GM21528 (cell line): ENCODE measurements around the gene D2HGDH.
"Not testable (repeated sequence)": the region's sequence is repeated elsewhere in the genome, so short reads cannot be mapped to it uniquely, and the experiment has no call there.

Experiments used
- ATAC-seq: cut with Tn5 transposase; IDR thresholded peaks from one replicate; pipeline ENCODE4 v1.9.1; 2021; ENCODE audit warnings: mild to moderate bottlenecking, moderate library complexity; ENCODE audit not compliant: unreplicated experiment, low FRiP score

Gene D2HGDH

GRCh38 chr2:241782053-241782452, 47.6 kb downstream of the D2HGDH start:
- ATAC-seq, result not testable (repeated sequence)

- no peak for ATAC-seq
Measured at GRCh38 chr2:241788135-241788534, 53.7 kb downstream of the D2HGDH start.

DNA sequence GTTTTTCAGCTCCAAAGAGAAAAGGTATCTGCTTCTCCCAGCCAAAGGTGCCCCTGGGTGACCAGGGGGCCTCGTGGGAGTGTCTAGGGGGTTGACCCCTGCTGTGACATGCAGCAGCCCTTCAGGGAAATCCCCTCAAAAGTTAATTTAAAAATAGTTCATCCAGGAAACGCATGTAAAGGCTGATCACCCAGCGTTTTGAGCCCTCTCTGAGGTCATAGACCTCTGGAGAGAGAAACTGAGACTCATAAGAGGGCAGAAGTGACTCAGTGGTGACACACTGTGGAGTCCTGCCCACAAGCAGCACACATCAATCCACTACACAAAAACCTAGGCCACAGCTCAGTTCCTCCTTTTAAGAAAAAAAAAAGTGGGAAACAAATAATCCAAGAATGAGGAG, 54.1 kb downstream of the D2HGDH start:
- ATAC-seq, result no peak

DNA sequence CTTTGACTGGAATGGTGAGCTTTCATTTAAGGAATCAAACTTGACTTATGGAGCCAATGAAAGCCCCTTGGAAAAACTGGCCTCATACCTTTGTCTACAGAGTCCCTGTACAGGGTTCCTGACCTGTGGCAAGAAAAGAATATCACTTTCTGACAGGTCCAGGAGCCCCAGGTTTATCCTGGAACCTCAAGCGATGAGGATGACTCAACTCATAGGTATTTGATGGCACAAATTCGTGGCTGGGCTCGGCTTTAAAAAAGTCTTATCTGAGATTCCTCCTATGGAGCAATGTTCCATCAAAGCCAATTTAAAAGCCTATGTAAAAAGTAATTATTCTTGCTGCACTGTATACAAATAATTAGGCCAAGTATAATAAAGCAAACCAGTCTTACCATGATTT, 57.0 kb downstream of the D2HGDH start:
- ATAC-seq, result not testable (repeated sequence)

- ATAC-seq, result no peak
Measured at GRCh38 chr2:241793385-241793784, 59.0 kb downstream of the D2HGDH start.

DNA sequence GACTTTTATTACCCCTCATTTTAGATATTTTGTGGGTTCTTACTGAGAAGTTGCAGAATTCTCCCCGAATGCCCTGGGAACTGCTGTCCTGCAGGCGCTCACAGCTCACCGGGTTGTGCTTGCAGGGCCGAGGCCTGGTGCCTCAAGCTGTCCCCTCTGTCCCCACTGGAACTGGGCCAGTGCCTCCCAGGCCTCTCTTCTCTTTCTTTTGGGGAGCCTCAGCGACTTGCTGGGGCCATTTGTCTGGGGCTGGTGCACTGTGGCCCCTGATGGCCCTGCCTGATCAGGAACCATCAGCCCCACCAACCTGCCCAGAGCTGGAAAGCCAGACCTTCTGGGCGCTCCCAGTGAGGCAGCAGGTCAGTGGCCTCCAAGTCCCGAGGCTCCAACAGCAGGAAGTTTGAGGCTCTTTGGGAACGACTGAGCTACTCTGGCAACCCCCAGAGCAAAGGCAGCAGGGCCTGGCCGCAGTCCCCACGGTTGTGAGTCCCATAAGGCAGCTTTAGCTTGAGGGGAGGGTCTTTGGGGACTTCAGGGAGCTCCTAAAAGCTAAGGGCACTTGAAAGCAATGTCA, 59.9 kb downstream of the D2HGDH start:
- no peak for ATAC-seq

DNA sequence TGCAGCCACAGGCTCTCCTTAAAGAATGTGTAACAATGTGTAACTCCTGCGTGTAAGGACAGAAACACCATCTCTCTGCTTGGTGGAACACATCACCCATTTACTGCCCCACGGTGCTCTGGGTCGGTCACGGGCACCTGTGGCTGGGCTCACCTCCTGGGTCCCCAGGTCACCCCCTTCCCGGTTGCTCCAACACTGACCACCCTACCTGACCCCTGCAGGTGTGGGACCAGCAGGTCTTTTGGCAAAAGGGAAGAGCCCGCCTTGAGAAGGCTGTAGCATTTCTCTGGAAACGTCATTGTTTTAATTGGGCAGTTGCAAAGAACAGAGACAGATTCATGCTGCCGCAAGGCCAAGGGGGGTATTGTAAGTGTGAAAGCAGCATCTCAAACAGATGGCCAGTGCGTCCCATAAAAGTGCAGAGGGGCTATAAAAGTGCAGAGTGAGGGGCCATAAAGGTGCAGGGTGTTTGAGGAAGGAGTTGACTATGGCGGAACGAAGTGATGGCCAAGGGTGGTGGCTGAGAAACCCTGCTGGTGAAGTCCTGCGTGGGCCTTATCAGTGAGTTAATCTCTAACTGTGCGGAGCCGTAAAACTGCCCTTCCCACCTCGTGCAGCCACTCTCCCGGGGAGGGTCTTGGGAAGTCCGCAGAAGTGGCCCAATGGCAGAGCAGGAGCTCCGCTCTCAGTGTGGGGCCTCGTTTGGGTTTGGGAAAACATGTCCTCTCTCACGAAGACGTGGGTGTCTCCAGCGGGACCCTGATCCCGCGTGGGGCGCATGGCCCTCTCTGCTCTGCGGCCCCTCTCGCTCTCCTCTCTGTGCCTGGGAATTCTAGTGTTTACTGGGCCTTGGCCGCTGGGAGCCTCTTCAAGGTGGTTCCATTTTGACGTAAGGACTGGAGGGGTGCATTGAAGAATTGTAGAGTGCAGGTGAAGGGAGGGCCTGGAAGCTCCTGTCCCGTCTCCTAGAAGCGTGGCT, 60.9 kb downstream of the D2HGDH start:
- ATAC-seq, result no peak

DNA sequence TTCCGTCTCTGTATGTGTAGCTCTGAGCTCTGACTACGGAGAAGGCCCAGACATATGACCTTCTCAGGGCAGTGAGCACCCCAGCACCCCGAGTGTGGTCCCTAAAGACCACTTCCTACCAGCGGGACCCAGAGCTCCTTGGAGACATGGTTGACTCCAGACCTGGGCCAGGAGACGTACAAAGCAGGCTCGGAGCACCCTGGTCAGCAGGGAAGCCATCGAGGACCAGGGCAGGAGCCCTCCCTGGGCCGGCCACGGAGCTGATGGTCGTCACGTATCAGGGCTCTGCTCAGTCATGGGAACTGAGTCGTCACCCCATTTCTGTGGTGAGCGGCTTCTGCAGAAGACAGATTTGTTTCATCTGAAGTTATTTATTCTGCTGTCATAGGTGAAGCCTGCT, 61.8 kb downstream of the D2HGDH start:
- ATAC-seq, result no peak

DNA sequence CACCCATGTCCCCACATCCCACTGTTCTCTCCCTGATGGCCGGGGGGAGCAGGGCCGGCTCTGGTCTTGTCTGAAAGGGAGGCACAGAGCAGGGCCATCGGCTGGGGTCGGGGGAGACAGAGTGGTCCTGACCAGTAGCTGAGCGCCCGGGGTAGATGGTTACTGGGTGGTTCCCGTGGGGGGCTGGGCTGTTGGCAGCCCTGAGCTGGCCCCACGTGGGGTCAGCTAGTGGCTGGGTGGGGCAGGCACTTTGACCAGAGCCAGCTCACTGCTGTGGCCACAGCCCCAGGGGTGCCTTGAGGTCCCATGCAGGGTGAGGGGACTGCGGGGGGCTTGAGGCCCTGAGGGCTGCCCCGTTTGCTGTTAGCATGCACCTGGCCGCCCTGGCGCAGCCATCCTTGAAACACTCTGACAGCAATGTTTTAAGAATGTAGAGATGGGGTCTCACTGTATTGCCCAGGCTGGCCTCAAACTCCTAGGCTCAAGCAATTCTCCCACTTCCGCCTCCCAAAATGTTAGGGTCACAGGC, 62.2 kb downstream of the D2HGDH start:
- no peak for ATAC-seq

DNA sequence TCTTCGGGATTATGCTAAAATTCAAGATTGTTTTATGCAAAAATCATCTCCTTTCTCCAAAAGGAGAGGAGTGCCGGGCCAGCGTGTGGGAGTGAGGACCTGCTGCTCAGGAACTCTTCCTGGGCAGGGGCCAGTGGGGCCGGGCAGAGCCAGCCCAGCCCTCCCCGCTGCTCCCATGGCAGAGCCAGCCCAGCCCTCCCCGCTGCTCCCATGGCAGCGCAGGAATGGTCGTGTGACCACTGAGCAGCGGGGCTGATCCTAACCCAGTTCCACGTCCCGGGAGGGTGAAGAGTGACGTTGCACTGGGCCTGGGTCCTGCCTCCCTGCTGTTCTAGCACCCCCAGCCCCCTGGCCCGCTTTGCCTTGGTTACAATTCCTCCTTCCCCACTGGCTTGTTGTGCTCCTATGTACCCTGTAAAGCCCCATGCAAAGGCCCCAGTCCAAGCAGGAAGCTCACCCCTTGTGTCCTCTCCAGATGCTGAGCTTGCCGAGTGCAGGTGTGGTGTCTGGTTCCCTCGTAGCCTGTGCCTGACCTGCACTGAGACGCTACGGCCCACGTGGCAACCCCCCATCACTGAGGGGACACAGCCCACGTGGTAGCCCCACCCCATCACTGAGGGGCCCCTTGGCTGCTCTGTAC, 63.1 kb downstream of the D2HGDH start:
- no peak for ATAC-seq

DNA sequence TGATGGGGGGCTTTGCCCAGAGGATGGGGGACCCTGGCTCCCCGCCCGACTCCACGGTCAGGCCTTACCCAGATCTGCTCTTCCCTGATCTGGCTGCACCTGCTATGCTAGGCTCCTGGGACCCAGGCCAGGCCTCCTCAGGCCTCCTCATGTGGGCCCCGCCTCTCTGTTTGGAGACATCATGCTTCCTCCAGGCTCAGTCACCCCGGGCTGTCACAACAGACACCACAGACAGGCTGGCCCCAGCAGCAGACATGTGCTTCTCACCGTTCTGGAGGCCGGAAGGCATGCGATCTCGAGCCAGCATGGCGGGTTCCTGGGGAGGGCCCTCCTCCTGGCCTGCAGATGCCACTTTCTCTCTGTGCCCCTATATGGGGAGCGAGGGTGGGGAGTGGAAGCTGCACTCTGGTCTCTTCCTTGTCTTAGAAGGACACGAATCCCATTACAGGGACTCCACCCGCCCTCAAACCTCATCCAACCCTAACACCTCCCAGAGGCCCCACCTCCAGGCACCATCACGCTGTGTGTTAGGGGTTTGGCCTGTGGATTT, 63.7 kb downstream of the D2HGDH start:
- ATAC-seq, result no peak

- ATAC-seq, result no peak
Measured at GRCh38 chr2:241798631-241799521, 64.4 kb downstream of the D2HGDH start.

- ATAC-seq, result no peak
Measured at GRCh38 chr2:241799522-241800197, 65.2 kb downstream of the D2HGDH start.

DNA sequence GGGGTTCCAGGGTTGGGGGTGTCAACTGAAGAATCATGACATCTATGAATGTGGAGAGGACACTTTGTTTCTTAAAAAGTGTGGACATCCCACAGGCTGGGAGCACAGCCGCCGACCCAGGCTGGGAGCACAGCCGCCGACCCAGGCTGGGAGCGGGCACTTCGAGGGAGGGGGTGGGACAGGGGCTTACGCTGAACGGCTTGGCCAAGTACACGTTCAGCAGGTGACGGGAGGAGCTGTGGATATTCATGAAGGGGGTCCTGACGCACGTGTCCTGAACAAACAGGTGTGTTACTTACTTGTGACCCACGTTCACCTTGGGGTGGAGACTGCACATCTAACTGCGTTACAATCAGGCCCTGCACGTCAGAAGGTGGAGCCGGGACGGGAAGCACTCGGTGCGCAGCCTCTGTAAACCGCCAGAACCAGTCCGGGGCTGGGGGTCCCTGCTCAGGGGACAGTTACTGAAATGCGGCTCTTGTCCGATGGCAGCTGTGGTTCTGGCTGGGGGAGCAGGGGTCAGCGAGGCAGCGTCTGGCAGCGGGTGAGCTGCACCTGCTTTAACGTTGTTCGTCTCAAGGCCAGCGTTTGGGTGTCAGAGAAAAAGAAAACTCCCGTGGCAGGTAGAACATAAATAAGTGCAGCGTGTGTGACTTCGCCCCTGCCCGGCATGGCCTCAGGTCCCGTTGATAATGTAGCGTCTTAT, 65.9 kb downstream of the D2HGDH start:
- not testable (repeated sequence) for ATAC-seq

DNA sequence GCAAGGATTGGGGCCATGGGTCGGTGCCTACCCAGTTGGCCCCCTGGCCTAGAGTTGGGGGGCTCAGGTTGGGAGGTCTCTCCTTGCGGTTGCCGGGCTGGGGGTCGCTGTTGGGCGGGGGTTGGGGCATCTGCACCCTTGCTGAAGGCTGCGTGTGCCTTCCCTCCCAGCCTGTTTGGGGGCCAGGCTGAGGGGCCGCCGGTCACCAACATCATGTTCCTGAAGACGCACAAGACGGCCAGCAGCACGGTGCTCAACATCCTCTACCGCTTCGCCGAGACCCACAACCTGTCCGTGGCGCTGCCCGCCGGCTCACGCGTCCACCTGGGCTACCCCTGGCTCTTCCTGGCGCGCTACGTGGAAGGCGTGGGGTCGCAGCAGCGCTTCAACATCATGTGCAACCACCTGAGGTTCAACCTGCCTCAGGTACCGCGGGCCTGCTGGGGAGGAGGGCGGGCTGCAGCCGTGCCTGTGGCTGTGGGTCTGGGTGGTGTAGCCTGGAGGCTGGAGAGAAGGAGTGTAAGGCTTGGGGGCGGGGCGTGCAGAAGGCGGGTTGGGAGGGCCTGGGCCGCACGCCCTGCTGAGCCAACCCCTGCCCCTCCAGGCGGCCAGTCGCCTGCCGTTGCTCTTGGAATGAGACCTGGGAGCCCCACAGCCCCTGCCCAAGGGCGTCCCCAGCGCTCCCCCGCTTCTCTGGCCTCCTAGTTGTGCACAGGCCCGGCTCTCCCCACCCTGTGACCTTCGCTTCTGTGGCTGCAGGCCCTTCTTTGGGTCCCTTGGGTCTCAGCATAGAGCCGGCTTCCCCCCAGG, 67.4 kb downstream of the D2HGDH start:
- ATAC-seq, result no peak

DNA sequence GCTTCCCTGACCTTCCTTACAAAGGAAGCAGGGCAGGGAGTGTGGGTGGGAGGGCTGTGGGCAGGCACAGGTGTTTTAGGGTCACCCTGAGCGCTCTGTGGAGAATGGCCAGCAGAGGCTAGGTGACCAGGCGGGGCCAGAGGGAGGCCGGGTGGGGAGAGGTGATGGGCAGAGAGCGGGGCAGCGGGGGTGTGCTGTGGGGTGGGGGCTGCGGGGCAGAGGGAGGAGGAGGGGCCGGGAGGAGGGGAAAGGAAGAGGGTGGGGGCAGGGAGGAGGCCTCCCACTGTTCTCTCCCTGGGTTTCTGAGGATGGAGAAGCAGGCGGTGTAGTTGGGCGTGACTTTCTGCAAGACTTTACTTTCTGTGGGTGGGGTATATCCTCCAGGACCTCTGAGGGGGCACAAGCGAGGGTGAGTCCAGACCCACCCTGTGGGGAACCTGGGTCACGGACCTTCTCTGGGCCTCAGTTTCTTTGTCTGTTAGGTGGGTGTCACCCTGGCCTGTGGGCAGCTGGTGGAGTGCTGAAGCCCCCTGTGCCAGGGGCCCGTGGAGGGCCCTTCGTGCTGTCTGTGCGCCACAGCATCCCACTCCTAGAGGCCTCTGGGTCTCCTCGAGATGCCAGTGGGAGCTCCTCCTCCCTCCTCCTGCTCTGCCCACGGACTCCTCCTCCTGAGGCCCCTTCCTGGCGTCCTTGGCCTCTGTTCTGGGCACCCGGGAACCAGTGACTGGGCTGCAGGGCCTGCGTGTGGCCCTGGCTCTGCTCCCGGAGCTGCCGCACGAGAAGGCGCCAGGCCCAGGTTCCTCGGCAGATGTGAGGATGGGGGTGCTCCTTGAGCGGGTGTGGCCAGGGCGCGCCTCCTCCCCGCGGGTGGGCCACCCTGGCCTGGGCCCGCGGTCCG, 68.2 kb downstream of the D2HGDH start:
- no peak for ATAC-seq
